H1 (cell line): ENCODE measurements around the gene PLD5. TPM values are rescaled to one million over a fixed set of nuclear protein-coding genes. Genes with fewer than 3 reads are reported as not detected.
A peak's percentile ranks its signal among the peaks of the same experiment; 100 is the strongest.

Experiments used
- CTCF ChIA-PET: fragments of 300-600 bp; sonication (Branson Sonifier 250); formaldehyde crosslinking; loops from one replicate; lab custom pipeline; 2021; ENCODE audit not compliant: partially characterized antibody; lab: Charles Lee
- POLR2A ChIA-PET: fragments of 300-600 bp; sonication (Branson Sonifier 250); formaldehyde crosslinking; loops from one replicate; lab custom pipeline; 2021; ENCODE audit warnings: inconsistent platforms; ENCODE audit not compliant: partially characterized antibody; lab: Charles Lee
- DNase-seq, 2 experiments: peaks; one replicate each; pipeline versions ENCODE4 v3.0.0 to v3.0.0-alpha.2; 2010 to 2022; ENCODE audit warnings: low spot score in 2 of 2, low read depth in 1 of 2, mixed read lengths in 1 of 2
- FAIRE-seq: peaks from 2 replicates; lab custom pipeline; 2011; peaks lifted over from hg19 to GRCh38; lab: Jason Lieb, UNC
- H2AFZ ChIP-seq: 2 replicates; pipeline ENCODE4 v1.8.1; 2012; ENCODE audit warnings: low read length, inconsistent platforms
- H2AK5ac ChIP-seq: 2 replicates; pipeline ENCODE4 v1.6.1; 2013; ENCODE audit warnings: low read depth, low read length
- H2BK120ac ChIP-seq: replicated peaks from 2 replicates; pipeline ENCODE3; 2013; ENCODE audit warnings: low read depth, low read length, inconsistent platforms
- H2BK12ac ChIP-seq: 2 replicates; pipeline ENCODE4 v1.6.1; 2013; ENCODE audit warnings: low read depth, low read length
- H2BK15ac ChIP-seq: 2 replicates; pipeline ENCODE4 v1.6.1; 2013; ENCODE audit warnings: low read length
- H2BK20ac ChIP-seq: 2 replicates; pipeline ENCODE4 v1.6.1; 2013; ENCODE audit warnings: low read length
- H2BK5ac ChIP-seq: 2 replicates; pipeline ENCODE4 v1.6.1; 2013; ENCODE audit warnings: low read depth, low read length
- H3K14ac ChIP-seq: 2 replicates; pipeline ENCODE4 v1.6.1; 2013; ENCODE audit warnings: inconsistent platforms; ENCODE audit not compliant: insufficient read length
- H3K18ac ChIP-seq: 2 replicates; pipeline ENCODE4 v1.6.1; 2013; ENCODE audit warnings: low read length; ENCODE audit errors: extremely low read depth
- H3K23ac ChIP-seq: 2 replicates; pipeline ENCODE4 v1.6.1; 2013; ENCODE audit warnings: inconsistent platforms; ENCODE audit not compliant: insufficient read length
- H3K23me2 ChIP-seq: 2 replicates; pipeline ENCODE4 v1.6.1; 2013; ENCODE audit warnings: low read depth, low read length
- H3K27ac ChIP-seq: 2 replicates; pipeline ENCODE4 v1.6.1; 2011; ENCODE audit warnings: low read depth, low read length, inconsistent platforms
- H3K27me3 ChIP-seq, 4 experiments: replicated peaks in 1 of 4; 1 replicate in 1 of 4; 2 replicates in 3 of 4; pipeline versions ENCODE4 v1.6.1 to v1.8.1; 2011 to 2013; ENCODE audit warnings: low read length in 3 of 4, mild to moderate bottlenecking in 3 of 4, inconsistent platforms in 2 of 4, mixed read lengths in 2 of 4, moderate library complexity in 1 of 4; ENCODE audit not compliant: control insufficient read depth in 3 of 4, insufficient read depth in 3 of 4; ENCODE audit errors: extremely low read depth in 1 of 4
- H3K36me3 ChIP-seq, 4 experiments: 2 replicates each; pipeline versions ENCODE4 v1.6.1 to v1.8.1; 2011 to 2013; ENCODE audit warnings: mild to moderate bottlenecking in 4 of 4, low read length in 3 of 4, moderate library complexity in 2 of 4, control low read depth in 1 of 4, inconsistent platforms in 1 of 4; ENCODE audit not compliant: insufficient read depth in 4 of 4, control insufficient read depth in 2 of 4
- H3K4ac ChIP-seq: replicated peaks from 2 replicates; pipeline ENCODE3; 2013; ENCODE audit warnings: low read length, low read depth, mixed read lengths, inconsistent platforms; ENCODE audit not compliant: insufficient read length
- H3K4me1 ChIP-seq, 4 experiments: replicated peaks in 1 of 4; 1 replicate in 1 of 4; 2 replicates in 3 of 4; pipeline versions ENCODE4 v1.6.1 to v1.8.1; 2011 to 2013; ENCODE audit warnings: low read length in 3 of 4, inconsistent platforms in 2 of 4, mixed read lengths in 1 of 4; ENCODE audit not compliant: insufficient read depth in 4 of 4, control insufficient read depth in 3 of 4
- H3K4me2 ChIP-seq, 2 experiments: 2 replicates each; pipeline versions ENCODE4 v1.6.1 to v1.8.1; 2011 to 2013; ENCODE audit warnings: low read depth in 2 of 2, low read length in 2 of 2, control low read depth in 1 of 2, inconsistent platforms in 1 of 2, mild to moderate bottlenecking in 1 of 2; ENCODE audit not compliant: insufficient read depth in 1 of 2
- H3K4me3 ChIP-seq, 4 experiments: fragments of 200-600, 300-600 bp in 1 of 4; sonication (generic), shearing (Covaris generic), sonication (Bioruptor Twin) in 1 of 4; 2 replicates each; pipeline versions ENCODE4 v1.5.1 to v1.8.1; 2011 to 2016; ENCODE audit warnings: low read length in 4 of 4, low read depth in 3 of 4, control low read depth in 2 of 4, inconsistent platforms in 2 of 4, mild to moderate bottlenecking in 2 of 4, mixed read lengths in 1 of 4, moderate library complexity in 1 of 4; ENCODE audit not compliant: insufficient read depth in 2 of 4; ENCODE audit errors: extremely low read depth in 1 of 4
- H3K56ac ChIP-seq: replicated peaks from 2 replicates; pipeline ENCODE3; 2013; ENCODE audit warnings: low read depth, mild to moderate bottlenecking, mixed read lengths, low read length, inconsistent platforms; ENCODE audit not compliant: insufficient read length
- H3K79me1 ChIP-seq: 2 replicates; pipeline ENCODE4 v1.6.1; 2013; ENCODE audit warnings: low read depth, low read length, control low read depth
- H3K79me2 ChIP-seq, 2 experiments: 2 replicates each; pipeline versions ENCODE4 v1.6.1 to v1.8.1; 2012 to 2013; ENCODE audit warnings: low read length in 2 of 2, mild to moderate bottlenecking in 2 of 2, inconsistent platforms in 1 of 2; ENCODE audit not compliant: insufficient read depth in 2 of 2, control insufficient read depth in 1 of 2
- H3K9ac ChIP-seq, 4 experiments: replicated peaks in 1 of 4; 1 replicate in 1 of 4; 2 replicates in 3 of 4; pipeline versions ENCODE4 v1.6.1 to v1.8.1; 2011 to 2013; ENCODE audit warnings: low read depth in 3 of 4, low read length in 3 of 4, control low read depth in 2 of 4, mild to moderate bottlenecking in 2 of 4, moderate library complexity in 2 of 4, inconsistent platforms in 1 of 4; ENCODE audit errors: extremely low read depth in 1 of 4
- H3K9me3 ChIP-seq, 2 experiments: 2 replicates each; pipeline versions ENCODE4 v1.6.1 to v1.8.1; 2012 to 2013; ENCODE audit warnings: mild to moderate bottlenecking in 2 of 2, moderate library complexity in 2 of 2, control low read depth in 1 of 2, inconsistent platforms in 1 of 2, low read depth in 1 of 2, low read length in 1 of 2, mixed read lengths in 1 of 2; ENCODE audit not compliant: insufficient read depth in 2 of 2
- H4K20me1 ChIP-seq, 2 experiments: replicated peaks in 1 of 2; 2 replicates each; pipeline versions ENCODE3 to v1.8.1; 2011 to 2013; ENCODE audit warnings: inconsistent platforms in 2 of 2, low read length in 2 of 2, mild to moderate bottlenecking in 1 of 2; ENCODE audit not compliant: insufficient read depth in 2 of 2, control insufficient read depth in 1 of 2
- H4K5ac ChIP-seq: 2 replicates; pipeline ENCODE4 v1.6.1; 2013; ENCODE audit warnings: low read length, low read depth, mixed read lengths, inconsistent platforms; ENCODE audit not compliant: insufficient read length
- H4K8ac ChIP-seq: 2 replicates; pipeline ENCODE4 v1.8.0; 2013; ENCODE audit warnings: mild to moderate bottlenecking, moderate library complexity, low read length, inconsistent platforms; ENCODE audit not compliant: insufficient read depth; ENCODE audit errors: extremely low read depth
- H4K91ac ChIP-seq: replicated peaks from 2 replicates; pipeline ENCODE3; 2013; ENCODE audit warnings: low read length, mixed read lengths, inconsistent platforms; ENCODE audit not compliant: insufficient read length
- WGBS, 2 experiments: shearing (Covaris generic) in 1 of 2; methylation state at CpG; one replicate each; pipeline versions ENCODE4 v1.1.6 to v1.1.7; 2013 to 2015; ENCODE audit warnings: low lambda C conversion rate in 2 of 2, mixed read lengths in 2 of 2, inconsistent platforms in 1 of 2, low coverage in 1 of 2, missing lambda C conversion rate in 1 of 2; ENCODE audit not compliant: insufficient replicate concordance in 2 of 2, insufficient coverage in 1 of 2, insufficient read length in 1 of 2; ENCODE audit errors: extremely low coverage in 1 of 2, missing lambda C conversion rate in 1 of 2; 5-methylcytosine and 5-hydroxymethylcytosine counted together
- polyA plus RNA-seq, 7 experiments: library from polyadenylated mRNA; depleted of rRNA in 3 of 7; stranded (reverse) in 5 of 7; unstranded in 2 of 7; fragments of >200 nt in 5 of 7; fragments of 200-250 nt in 2 of 7; gene quantifications; 1 replicate in 5 of 7; 2 replicates in 1 of 7; 4 replicates in 1 of 7; pipeline versions ENCODE4 v1.2.1 to v1.2.3, GENCODE V29; 2011 to 2013; ENCODE audit warnings: missing spikeins in 2 of 7, mixed read lengths in 2 of 7
- total RNA-seq: library from RNA; stranded (reverse); fragmentation: NEBNext Ultra II Directional; extraction: Animal tissue kit (Norgen Biotek cat#: 25700); gene quantifications from 2 replicates; pipeline ENCODE4 v1.2.1, GENCODE V29; 2021

PLD5 gene
- total and polyA plus RNA-seq, 2 of the 8 experiments (the other 6 are each of a cell fraction or from before 2014, with no cell fraction given) = 0.86 to 8.5 TPM

GRCh38 chr1:242568666-242569065, 44.2 kb upstream of the PLD5 start:
- H4K20me1 ChIP-seq = no peaks in the 10 kb centered on the region
- H3K36me3 ChIP-seq = no peaks in the 10 kb centered on the region
- H3K23ac ChIP-seq = no peak overlapping the region
- no peak overlapping the region for H4K8ac ChIP-seq
- H3K27ac ChIP-seq = no peak overlapping the region
- no peak overlapping the region for H4K91ac ChIP-seq
- H3K4me1 ChIP-seq = no peaks in the 10 kb centered on the region
- H3K79me2 ChIP-seq = no peaks in the 10 kb centered on the region
- CTCF ChIA-PET = interaction anchor here (0.8 to 1.1 kb wide), 2 partner anchors 11 to 14 kb away, joined by 3 read pairs; no protein-coding TSS in a partner anchor
- no peak overlapping the region for H4K5ac ChIP-seq
- WGBS, 2 experiments = 85% methylated on average over 9 of the region's 9 CpGs; no CpG with 5 or more reads in 1 of the 2 experiments
- no peak overlapping the region for H2BK20ac ChIP-seq
- H3K56ac ChIP-seq = no peak overlapping the region
- POLR2A ChIA-PET = interaction anchor here (1.4 kb wide), 1 partner anchor 13 kb away, joined by 3 read pairs; no protein-coding TSS in a partner anchor
- no peak overlapping the region for H3K4me2 ChIP-seq
- no peak overlapping the region for H3K4ac ChIP-seq
- H2BK120ac ChIP-seq = no peak overlapping the region
- no peak overlapping the region for H2BK15ac ChIP-seq
- no peaks in the 10 kb centered on the region for H3K27me3 ChIP-seq
- DNase-seq (peak in 1 of 2 experiments; percentile 54), FAIRE-seq (no peak)
- no peak overlapping the region for H2BK12ac ChIP-seq
- no peak overlapping the region for H2AK5ac ChIP-seq
- no peak overlapping the region for H3K18ac ChIP-seq
- H2BK5ac ChIP-seq = no peak overlapping the region
- peaks cover 2 to 5% of the 10 kb centered on the region in 2 experiments; a peak in 2 of 4 replicates for H3K9me3 ChIP-seq
- no peaks in the 10 kb centered on the region for H3K23me2 ChIP-seq
- no peak overlapping the region for H3K9ac ChIP-seq
- no peaks in the 10 kb centered on the region for H3K79me1 ChIP-seq
- H2AFZ ChIP-seq = peak overlapping the region; percentile 83; the same call in 1 of the 2 replicates
- H3K14ac ChIP-seq = no peak overlapping the region
- no peak overlapping the region for H3K4me3 ChIP-seq
